Stimulated activated CD8-positive, alpha-beta memory T cell treated with anti-CD3 and anti-CD28 coated beads, Interleukin-2, amount 100 ng/mL, for 48 hours (primary cell): ENCODE data around the gene ELK4.

Source experiments
- DNase-seq, 2 donors: peaks; one replicate each; pipeline ENCODE4 v3.0.0-alpha.2; 2020; ENCODE audit warnings: low read depth in 2 of 2

Gene ELK4, protein sequence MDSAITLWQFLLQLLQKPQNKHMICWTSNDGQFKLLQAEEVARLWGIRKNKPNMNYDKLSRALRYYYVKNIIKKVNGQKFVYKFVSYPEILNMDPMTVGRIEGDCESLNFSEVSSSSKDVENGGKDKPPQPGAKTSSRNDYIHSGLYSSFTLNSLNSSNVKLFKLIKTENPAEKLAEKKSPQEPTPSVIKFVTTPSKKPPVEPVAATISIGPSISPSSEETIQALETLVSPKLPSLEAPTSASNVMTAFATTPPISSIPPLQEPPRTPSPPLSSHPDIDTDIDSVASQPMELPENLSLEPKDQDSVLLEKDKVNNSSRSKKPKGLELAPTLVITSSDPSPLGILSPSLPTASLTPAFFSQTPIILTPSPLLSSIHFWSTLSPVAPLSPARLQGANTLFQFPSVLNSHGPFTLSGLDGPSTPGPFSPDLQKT

GRCh38 chr1:205631768-205632668 is at the start of gene ELK4:
ELK4 (minus strand) TSS chr1:205632011; CDS start chr1:205623882, 8,129 bp downstream.
- peak; percentile 99 for DNase-seq

- DNase-seq = no peak
Measured at GRCh38 chr1:205681364-205681763, 49.6 kb upstream of the ELK4 start.

DNA sequence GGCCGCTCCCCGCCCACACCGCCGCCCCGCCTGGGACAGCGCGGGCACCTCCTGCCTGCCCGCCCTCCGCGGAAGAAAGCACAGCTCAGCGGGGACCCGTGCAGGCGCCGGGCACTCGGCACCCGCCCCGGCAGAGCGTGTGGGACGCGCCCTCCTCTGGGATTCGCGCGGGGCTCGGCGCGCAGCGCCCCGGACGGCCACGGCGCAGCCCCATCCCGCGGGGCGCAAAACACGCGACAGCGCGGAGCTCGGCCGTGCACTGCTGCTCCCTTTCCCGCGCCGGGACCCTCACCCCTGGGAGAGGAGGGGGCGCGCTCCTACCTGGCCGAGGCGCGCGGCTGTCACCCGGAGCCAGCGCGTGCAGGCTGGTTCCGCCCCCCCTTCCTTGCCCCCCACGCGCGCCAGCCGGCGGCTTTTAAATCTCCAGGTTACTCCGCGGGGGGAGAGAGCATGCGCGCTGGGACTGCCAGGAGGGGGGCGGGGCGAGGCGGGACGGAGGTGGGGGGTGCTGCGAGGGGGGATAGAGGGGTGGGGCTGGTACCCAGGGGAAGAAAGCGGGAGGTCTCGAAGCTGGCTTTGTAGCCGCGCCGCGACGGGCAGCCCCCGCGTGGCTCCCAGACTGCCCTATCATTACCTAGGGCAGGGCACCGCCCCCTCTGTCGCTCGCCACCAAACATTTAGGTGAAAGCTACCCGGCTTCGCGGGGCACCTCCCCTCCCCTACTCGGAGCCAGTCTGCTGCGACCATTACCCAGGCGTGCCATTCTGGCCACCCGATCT is 48.5 kb upstream of the ELK4 start, which contains the start of gene SLC45A3:
TSS of gene SLC45A3 (minus strand) at position 437 of the 779 bp plus-strand sequence. CDS start 15,853 bp downstream, outside the sequence.
- peak; percentile 20 to 33 for DNase-seq

- DNase-seq = no peak
Measured at GRCh38 chr1:205678286-205679111, 46.7 kb upstream of the ELK4 start.

GRCh38 chr1:205677167-205677566 is 45.4 kb upstream of the ELK4 start:
- DNase-seq = no peak

DNA sequence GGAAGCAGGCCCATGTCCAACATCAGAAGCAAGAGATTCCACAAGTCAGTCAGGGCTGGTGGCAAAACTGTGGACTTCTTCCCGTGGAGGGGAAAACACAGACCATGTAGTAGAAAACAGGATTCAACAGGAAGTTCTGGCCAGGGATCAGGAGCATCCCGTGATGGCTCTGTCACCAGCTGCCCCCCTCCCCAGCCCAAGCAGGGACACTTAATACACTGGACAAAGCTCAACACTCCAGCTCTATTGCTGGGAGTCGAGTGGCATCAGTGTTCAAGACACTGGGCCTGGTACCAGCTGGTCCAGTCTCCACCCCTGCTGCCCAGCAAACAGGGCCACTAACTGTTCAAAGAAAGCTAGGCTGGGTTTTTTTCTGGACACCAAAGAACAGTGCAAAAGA is 44.8 kb upstream of the ELK4 start:
- DNase-seq = no peak

DNA sequence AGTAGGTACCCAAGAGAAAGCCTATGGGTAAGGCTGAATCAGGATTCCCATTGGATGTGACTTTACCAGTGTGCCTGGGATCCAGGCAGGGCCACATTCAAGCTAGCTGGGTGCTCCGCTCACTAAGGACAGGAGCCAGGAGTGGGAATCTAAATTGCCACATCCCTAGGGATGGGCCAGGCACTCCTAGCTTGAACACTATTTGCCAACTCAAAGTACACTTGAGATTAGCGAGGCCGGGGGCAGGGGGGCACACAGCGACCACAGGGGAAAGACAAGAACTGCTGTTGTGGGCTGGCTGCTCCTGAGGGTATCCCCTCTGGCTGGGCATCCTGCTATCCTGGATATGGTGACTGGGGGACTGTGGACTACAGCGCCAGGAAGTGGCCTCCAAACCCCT is 44.2 kb upstream of the ELK4 start:
- no peak for DNase-seq

DNA sequence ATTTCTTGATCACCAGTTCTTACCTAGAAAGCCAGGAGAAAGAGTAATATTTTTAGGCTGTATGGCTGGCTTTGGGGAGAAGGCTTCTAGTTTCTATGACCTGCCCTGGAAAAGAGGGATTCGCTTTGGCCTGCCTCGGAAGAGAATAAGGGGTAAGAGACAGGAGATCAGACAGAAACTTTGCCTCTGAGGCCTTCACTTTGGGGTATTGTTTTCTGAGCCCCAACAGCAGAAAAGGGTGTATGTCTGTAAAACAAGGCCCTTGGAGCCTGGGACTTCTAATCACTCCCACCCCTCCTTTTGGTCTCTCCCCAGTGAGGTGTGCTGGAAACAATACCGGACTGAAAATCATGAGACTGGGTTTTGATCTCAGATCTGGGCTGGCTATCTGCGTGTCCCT is 43.4 kb upstream of the ELK4 start:
- no peak for DNase-seq

DNA sequence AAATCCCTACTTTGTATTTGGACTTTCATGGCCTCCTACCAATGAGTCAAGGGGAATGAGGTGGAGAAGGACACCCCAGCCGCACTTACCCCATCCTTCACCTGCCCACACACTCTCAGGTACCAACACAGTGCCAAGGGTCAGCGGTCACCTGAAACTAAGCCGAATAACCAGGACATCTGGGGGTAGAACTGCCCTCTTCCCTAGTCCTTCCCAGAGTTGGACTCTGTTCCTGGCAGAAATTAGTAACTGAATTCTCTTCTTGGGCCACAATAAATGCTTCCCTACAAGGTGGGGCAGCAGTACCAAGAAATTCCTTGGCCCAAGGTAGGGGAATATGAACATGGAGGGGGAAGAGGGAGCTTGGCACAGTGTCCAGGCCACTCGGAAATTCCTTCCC is 41.2 kb upstream of the ELK4 start:
- no peak for DNase-seq

DNA sequence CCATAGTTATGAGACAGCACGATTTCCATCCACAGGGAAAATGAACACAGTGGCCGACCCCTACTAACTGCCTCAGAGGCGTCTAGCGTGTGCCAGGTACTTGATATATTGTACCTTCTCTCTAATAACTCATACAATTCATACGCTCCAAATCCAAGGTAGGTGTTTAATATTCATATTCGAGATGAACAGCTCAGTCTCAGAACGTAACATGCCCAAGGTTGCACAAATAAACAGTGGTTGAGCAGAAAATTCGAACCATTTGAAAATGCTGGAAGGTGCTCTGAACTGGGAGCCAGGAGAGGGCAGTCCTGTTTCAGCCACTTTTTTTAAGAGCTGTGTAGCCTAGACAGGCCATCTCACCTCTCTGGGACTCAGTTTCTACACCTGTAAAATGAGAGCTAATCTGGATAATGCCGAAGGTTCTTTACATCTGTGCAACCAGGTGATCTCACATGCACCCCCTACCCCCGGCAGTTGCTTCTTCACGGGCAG is 40.6 kb upstream of the ELK4 start:
- no peak for DNase-seq

DNA sequence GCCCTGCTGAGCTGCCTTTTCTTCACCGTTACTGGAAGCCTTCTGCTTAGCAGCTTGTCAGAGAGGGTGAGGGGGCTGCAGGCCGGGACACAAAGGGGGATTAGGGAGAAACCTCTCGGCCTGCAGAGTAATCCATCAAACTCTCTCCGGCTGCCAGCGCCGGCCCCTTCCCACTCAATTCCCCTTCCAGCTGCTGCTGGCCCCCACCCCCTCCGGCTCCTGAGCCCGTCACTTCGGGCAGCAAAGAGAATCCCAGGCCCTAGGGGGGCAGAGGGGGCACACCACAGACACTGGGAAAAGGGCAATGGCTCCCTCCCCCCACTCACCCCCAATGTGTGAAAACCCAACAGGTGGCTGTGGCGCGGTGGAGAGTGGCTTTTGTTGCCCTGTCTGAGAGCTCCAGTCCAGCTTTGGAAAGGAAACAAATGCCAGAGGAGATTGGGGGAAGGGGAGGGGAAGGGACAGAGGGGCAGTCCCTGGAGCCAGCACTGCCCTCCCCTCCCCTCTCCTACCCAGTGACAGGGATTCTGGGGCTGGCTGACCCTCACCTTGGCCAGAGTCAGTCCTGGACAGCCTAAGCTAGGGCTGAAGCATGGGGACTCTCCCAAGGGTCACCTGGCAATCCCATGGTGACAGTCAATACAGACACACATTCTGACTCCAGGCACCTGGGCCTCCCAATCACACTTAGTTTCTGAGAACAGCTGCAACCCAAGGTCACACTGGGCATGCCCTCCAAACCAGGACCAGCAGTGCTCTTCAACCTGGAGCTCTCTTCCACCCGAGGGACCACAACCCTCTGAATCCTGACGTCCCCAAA is 39.0 kb upstream of the ELK4 start:
- no peak for DNase-seq

DNA sequence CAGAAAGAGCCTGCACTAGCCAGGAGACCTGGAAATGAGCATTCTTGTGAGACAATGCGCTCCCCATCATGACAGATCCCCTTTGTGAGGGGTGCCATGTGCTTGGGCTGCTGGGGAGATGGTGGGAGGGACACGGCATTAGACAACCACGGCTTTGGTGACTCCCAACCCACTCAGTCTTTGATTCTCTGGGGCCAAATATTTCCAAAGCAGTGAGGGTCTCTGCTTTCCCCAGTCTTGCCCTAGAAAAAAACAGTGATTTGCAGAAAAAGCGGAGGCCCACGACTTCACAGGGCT is 38.3 kb upstream of the ELK4 start:
- no peak for DNase-seq

GRCh38 chr1:205669341-205670149 is 37.7 kb upstream of the ELK4 start:
- DNase-seq = no peak

DNA sequence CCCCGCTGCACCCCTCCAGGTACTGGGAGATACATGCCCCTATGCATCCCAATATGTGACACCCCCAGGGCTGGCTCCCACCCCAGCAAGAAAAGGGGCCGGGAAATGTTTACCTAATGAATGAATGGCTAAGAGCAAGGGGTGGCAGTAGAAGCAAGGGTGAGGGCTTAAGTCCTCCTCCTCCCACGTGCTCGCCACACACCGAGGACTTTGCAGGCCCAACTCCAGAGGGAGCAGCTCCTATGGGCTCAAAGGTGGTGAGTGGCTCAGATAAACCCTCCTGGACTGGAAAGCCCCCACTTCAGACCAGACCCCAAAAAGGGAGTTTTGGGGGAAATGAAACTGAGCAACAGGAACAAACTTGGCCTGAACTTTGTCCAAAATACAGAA is 37.1 kb upstream of the ELK4 start:
- DNase-seq = no peak

DNA sequence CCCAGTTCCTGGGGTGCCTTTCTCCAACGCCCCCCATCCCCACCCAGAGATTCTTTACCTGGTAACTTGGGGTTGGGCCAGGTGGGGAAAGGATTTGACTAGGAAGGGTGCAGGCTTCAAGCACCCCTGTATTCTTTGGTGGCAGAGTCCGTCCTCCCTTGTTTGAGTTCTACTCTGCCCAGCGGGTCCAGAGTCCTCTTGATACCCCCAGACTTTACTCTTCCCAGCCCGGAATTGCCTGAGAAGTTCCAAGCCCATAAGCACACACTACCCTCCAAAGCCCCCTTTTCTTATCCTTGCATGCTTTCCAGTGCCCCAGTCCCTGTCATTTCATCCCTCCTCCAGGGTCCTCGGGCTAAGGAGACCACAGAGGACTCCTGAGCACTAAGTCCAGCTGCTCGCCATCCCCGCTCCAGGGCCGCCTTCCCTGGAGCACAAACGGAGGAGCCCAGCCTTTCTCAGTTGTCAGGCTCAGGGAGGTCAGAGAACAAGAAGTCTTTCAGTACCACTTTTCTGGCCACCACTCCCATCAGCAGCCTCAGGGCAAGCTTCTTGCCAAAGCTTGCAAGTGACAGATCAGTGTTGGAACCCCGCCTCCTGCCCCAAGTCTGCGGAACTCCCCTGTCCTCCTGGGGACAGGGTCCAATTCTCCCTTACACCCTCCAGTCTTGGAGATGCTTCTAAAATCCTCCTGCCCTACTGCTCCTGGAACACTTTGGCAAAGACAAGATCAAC is 36.3 kb upstream of the ELK4 start:
- no peak for DNase-seq

DNA sequence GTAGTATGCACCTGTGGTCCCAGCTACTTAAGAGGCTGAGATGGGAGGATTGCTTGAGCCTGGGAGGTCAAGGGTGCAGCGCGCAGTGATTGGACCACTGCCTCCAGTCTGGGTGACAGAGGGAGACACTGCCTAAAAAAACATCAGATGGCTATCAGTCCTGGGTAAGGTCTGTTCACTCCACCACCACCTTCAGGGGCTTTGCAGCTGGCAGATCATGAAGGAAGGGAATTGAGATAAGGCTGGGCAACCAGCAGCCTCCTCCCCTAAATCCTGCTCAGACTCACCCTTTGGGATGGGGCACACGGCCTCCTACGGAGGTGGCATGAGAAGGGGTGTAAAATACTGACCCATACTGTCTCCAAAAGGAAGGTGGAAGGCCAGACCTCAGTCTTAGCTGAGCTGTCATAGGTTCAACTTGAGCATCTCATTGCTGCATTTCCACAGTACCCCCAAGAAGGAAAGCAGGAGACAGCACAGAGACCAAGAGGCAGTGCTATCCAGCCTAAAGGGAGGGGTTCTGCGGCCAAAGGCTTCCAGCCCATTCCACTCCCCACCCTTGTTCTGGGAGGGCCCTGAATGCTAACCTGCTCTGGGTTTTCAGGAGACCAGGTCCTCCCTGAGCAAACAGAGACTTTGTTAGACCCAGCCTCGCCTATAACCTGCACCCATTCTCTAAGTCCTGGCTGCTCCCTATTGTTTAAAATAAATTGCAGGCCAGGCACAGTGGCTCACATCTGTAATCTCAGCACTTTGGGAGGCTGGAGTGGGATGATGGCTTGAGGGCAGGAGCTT is 34.8 kb upstream of the ELK4 start:
- no peak for DNase-seq

DNA sequence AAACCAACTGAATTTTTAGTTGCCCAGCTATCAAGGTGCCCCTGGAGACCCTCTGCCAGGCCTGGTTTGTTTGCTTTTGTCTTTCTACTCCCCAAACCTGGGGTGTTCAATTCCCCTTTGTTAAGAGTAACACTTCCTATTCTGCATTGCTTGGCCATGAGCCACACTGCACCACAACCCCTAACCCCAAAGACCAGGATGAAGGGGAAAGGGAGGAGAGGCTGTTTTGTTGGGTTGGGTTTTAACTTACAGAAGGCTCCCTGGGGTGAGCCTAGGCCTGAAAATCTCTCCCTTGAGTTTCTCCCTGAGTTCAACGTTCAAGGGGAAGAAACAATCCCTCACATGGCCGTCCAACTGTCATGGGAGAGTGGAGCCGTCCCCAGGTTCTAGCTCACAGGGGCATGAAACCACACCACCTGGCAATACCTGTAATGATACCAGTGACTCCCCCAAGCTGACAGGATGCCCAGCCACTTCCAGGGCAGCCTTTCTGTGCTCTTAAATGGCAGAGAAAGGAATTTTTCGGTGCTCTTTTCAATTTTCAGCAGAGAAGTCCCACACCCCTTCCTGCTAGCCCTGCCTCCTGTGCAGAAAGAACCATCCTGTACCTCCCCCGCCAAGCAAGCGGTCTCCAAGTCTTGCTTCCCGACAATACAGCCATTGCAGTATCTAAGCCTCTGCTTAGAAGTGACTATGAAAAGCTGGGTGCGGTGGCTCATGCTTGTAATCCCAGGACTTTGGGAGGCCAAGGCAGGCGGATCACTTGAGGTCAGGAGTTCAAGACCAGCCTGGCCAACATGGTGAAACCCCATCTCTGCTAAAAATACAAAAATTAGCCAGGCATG is 33.6 kb upstream of the ELK4 start:
- no peak for DNase-seq
